SU-DHL-6 (cell line): ENCODE data around the gene SRSF4.

Experiments
- H2AFZ ChIP-seq: fragments of 200-600 bp; sonication (generic); 2 replicates; pipeline ENCODE4 v1.6.1; 2014; ENCODE audit warnings: low read depth, mild to moderate bottlenecking, moderate library complexity, mixed read lengths, antibody characterized with exemption, low read length; ENCODE audit not compliant: severe bottlenecking
- H3F3A ChIP-seq: fragments of 200-600 bp; shearing (Covaris generic); 2 replicates; pipeline ENCODE4 v1.6.0; 2016; ENCODE audit warnings: antibody characterized with exemption, mild to moderate bottlenecking; ENCODE audit not compliant: insufficient read depth
- H3K27ac ChIP-seq: fragments of 200-600 bp; sonication (generic); 2 replicates; pipeline ENCODE4 v1.5.1; 2016; ENCODE audit warnings: low read depth, mild to moderate bottlenecking, low read length, moderate library complexity, mixed read lengths
- H3K27me3 ChIP-seq: fragments of 200-600 bp; sonication (generic), shearing (Covaris generic); 2 replicates; pipeline ENCODE4 v1.6.0; 2014; ENCODE audit warnings: mild to moderate bottlenecking, low read length
- H3K36me3 ChIP-seq: fragments of 200-600 bp; sonication (generic); 2 replicates; pipeline ENCODE4 v1.6.1; 2014; ENCODE audit warnings: mild to moderate bottlenecking, low read length, mixed read lengths
- H3K4me2 ChIP-seq: fragments of 300-600, 200-600 bp; shearing (Covaris generic), sonication (generic); 2 replicates; pipeline ENCODE4 v1.6.0; 2014; ENCODE audit warnings: low read length, low read depth, mild to moderate bottlenecking; ENCODE audit not compliant: poor library complexity, severe bottlenecking
- H3K4me3 ChIP-seq: fragments of 200-600 bp; sonication (generic); 2 replicates; pipeline ENCODE4 v1.5.1; 2014; ENCODE audit warnings: antibody characterized with exemption, low read length, mild to moderate bottlenecking, mixed read lengths; ENCODE audit not compliant: insufficient read depth, poor library complexity, severe bottlenecking
- H3K79me2 ChIP-seq: fragments of 200-600 bp; sonication (generic); 2 replicates; pipeline ENCODE4 v1.6.1; 2014; ENCODE audit warnings: mild to moderate bottlenecking, low read length, moderate library complexity; ENCODE audit not compliant: insufficient read depth
- H3K9ac ChIP-seq: fragments of 200-600 bp; sonication (generic); 2 replicates; pipeline ENCODE4 v1.7.0; 2014; ENCODE audit warnings: mild to moderate bottlenecking, low read length
- H3K9me2 ChIP-seq: fragments of 200-600 bp; sonication (generic); replicated peaks from 2 replicates; pipeline ENCODE4 v1.6.1; 2014; ENCODE audit warnings: low read length; ENCODE audit not compliant: insufficient read depth
- H3K9me3 ChIP-seq: fragments of 200-600 bp; sonication (generic); 2 replicates; pipeline ENCODE4 v1.6.1; 2014; ENCODE audit warnings: low read length, mixed read lengths; ENCODE audit not compliant: insufficient read depth
- H4K20me1 ChIP-seq: fragments of 200-600 bp; sonication (generic); 2 replicates; pipeline ENCODE4 v1.6.1; 2014; ENCODE audit warnings: low read depth, mild to moderate bottlenecking, antibody characterized with exemption, low read length, moderate library complexity, mixed read lengths
- EZH2phosphoT487 ChIP-seq: fragments of 200-600 bp; sonication (generic), shearing (Covaris generic); conservative IDR thresholded peaks from 2 replicates; pipeline ENCODE4 v1.6.1; 2018; ENCODE audit warnings: mild to moderate bottlenecking, antibody characterized with exemption, low read length, moderate library complexity, mixed read lengths
- TF ChIP-seq, protein P1 (sequence below): fragments of 200-600 bp; sonication (generic); IDR thresholded peaks from one replicate; pipeline ENCODE4 v1.5.1; 2017; ENCODE audit warnings: antibody characterized with exemption, mild to moderate bottlenecking, low read length, moderate library complexity; ENCODE audit not compliant: insufficient read depth, poor library complexity, severe bottlenecking

Gene SRSF4

DNA sequence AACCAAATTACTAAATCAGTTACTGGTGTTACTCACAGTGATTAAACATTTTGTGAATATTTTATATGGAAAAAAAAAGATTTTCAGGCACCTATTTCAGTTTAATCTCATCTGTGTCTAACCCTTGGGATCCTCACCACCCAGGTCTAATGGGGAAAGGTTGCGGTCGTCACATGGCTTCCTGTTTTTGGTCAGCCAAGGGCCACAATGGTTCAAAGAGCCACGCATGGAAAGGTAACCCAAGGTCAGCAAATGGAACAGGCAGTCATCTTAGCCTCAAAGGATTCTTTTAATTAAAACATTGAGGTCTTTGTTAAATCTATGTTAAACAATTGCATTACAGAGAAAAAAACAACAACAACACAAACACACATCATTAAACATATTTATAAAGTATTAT is 21.9 kb downstream of the SRSF4 start:
- no peak overlapping the region for H3K9ac ChIP-seq
- TF ChIP-seq EZH2phosphoT487, result no peak
- TF ChIP-seq, protein P1, sequence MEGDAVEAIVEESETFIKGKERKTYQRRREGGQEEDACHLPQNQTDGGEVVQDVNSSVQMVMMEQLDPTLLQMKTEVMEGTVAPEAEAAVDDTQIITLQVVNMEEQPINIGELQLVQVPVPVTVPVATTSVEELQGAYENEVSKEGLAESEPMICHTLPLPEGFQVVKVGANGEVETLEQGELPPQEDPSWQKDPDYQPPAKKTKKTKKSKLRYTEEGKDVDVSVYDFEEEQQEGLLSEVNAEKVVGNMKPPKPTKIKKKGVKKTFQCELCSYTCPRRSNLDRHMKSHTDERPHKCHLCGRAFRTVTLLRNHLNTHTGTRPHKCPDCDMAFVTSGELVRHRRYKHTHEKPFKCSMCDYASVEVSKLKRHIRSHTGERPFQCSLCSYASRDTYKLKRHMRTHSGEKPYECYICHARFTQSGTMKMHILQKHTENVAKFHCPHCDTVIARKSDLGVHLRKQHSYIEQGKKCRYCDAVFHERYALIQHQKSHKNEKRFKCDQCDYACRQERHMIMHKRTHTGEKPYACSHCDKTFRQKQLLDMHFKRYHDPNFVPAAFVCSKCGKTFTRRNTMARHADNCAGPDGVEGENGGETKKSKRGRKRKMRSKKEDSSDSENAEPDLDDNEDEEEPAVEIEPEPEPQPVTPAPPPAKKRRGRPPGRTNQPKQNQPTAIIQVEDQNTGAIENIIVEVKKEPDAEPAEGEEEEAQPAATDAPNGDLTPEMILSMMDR, result no peak
- no peaks in the 10 kb centered on the region for H3K9me3 ChIP-seq
- peaks cover 35% of the 10 kb centered on the region for H4K20me1 ChIP-seq
- H3K27ac ChIP-seq, result no peak overlapping the region
- H3K9me2 ChIP-seq, result no peaks in the 10 kb centered on the region
- no peak overlapping the region for H3K4me3 ChIP-seq
- H3K27me3 ChIP-seq, result no peaks in the 10 kb centered on the region
- H2AFZ ChIP-seq, result no peak overlapping the region
- H3F3A ChIP-seq, result peaks cover 11% of the 10 kb centered on the region; the same call in 1 of the 2 replicates
- peaks cover 65% of the 10 kb centered on the region for H3K79me2 ChIP-seq
- H3K4me2 ChIP-seq, result no peak overlapping the region
- peaks cover 42% of the 10 kb centered on the region; the same call in 1 of the 2 replicates for H3K36me3 ChIP-seq

DNA sequence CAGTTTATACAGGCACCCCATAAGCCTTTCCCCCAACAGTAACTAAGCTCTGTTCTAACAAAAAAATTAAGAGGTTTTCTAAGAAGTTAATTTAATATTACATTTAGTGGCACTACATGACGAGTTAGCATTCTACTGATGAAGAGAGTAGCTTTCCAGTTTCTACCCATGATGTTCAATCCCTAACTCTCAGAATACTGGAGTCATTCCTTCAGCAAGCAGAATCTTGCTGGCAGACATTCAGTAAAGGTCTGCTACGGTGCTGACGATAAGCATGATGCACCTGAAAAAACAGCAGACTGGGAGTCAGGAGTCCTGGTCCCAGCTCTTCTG is 24.5 kb downstream of the SRSF4 start:
- peaks cover 5% of the 10 kb centered on the region; the same call in 1 of the 2 replicates for H3F3A ChIP-seq
- no peak overlapping the region for H3K9ac ChIP-seq
- no peaks in the 10 kb centered on the region for H3K9me2 ChIP-seq
- H3K4me3 ChIP-seq, result no peak overlapping the region
- TF ChIP-seq, protein P1, result no peak
- TF ChIP-seq EZH2phosphoT487, result no peak
- H3K27ac ChIP-seq, result no peak overlapping the region
- no peak overlapping the region for H3K4me2 ChIP-seq
- no peaks in the 10 kb centered on the region for H3K27me3 ChIP-seq
- peaks cover 17% of the 10 kb centered on the region for H4K20me1 ChIP-seq
- H2AFZ ChIP-seq, result no peak overlapping the region
- no peaks in the 10 kb centered on the region for H3K9me3 ChIP-seq
- H3K36me3 ChIP-seq, result peaks cover 46% of the 10 kb centered on the region; the same call in 1 of the 2 replicates
- peaks cover 43% of the 10 kb centered on the region for H3K79me2 ChIP-seq

GRCh38 chr1:29156543-29157268 is 25.0 kb downstream of the SRSF4 start:
- Histone ChIP-seq H2AFZ (no peak overlapping the region), H3K79me2 (peaks cover 38% of the 10 kb centered on the region), H3K9me2 (no peaks in the 10 kb centered on the region), H3K9ac (no peak overlapping the region), H3K36me3 (peaks cover 47% of the 10 kb centered on the region; the same call in 1 of the 2 replicates), H3K9me3 (no peaks in the 10 kb centered on the region), H3F3A (peaks cover 5% of the 10 kb centered on the region; the same call in 1 of the 2 replicates), H3K4me3 (no peak overlapping the region), H4K20me1 (peaks cover 17% of the 10 kb centered on the region), H3K4me2 (no peak overlapping the region), H3K27ac (no peak overlapping the region), H3K27me3 (no peaks in the 10 kb centered on the region)
- TF ChIP-seq EZH2phosphoT487, result no peak
- TF ChIP-seq, protein P1, result no peak
